GM23338 (cell line): ENCODE data around the gene CNRIP1. TPM values are rescaled to one million over a fixed set of nuclear protein-coding genes. Genes with fewer than 3 reads are reported as not detected.

Source experiments
- ATAC-seq: fragments of 200-7000 bp; cut with Tn5 transposase; 3 replicates; pipeline ENCODE4 v1.9.1; 2020
- DNase-seq: peaks from one replicate; pipeline ENCODE4 v3.0.0-alpha.2; 2015; ENCODE audit warnings: low spot score
- H2AFZ ChIP-seq: fragments of 200-600 bp; sonication (generic); 2 replicates; pipeline ENCODE4 v1.8.0; 2016; ENCODE audit warnings: antibody characterized with exemption, mild to moderate bottlenecking, moderate library complexity
- H3F3A ChIP-seq: fragments of 200-600 bp; sonication (generic); replicated peaks from 2 replicates; pipeline ENCODE4 v1.8.0; 2017; ENCODE audit warnings: antibody characterized with exemption, mixed run types, low read depth
- H3K27ac ChIP-seq: fragments of 200-600 bp; sonication (generic); 2 replicates; pipeline ENCODE4 v1.6.1; 2016; ENCODE audit warnings: low read depth
- H3K27me3 ChIP-seq: fragments of 200-600 bp; sonication (generic); 2 replicates; pipeline ENCODE4 v1.8.0; 2016; ENCODE audit warnings: mild to moderate bottlenecking, mixed run types, moderate library complexity; ENCODE audit not compliant: insufficient read depth
- H3K36me3 ChIP-seq: fragments of 200-600 bp; sonication (generic); 2 replicates; pipeline ENCODE4 v1.8.0; 2016; ENCODE audit warnings: mild to moderate bottlenecking; ENCODE audit not compliant: insufficient read depth
- H3K4me1 ChIP-seq: fragments of 200-600 bp; sonication (generic); 2 replicates; pipeline ENCODE4 v1.8.0; 2016; ENCODE audit warnings: mild to moderate bottlenecking, moderate library complexity; ENCODE audit not compliant: insufficient read depth
- H3K4me2 ChIP-seq: fragments of 200-600 bp; sonication (generic); 2 replicates; pipeline ENCODE4 v1.7.1; 2017; ENCODE audit warnings: mixed run types
- H3K4me3 ChIP-seq: fragments of 200-600 bp; sonication (generic); 2 replicates; pipeline ENCODE4 v1.6.1; 2016; ENCODE audit warnings: mixed run types
- H3K79me2 ChIP-seq: fragments of 200-600 bp; sonication (generic); replicated peaks from 2 replicates; pipeline ENCODE4 v1.8.0; 2017; ENCODE audit warnings: mild to moderate bottlenecking; ENCODE audit not compliant: insufficient read depth
- H3K9me2 ChIP-seq: fragments of 200-600 bp; sonication (generic); 2 replicates; pipeline ENCODE4 v1.8.0; 2017; ENCODE audit not compliant: insufficient read depth
- H4K20me1 ChIP-seq: fragments of 200-600 bp; sonication (generic); replicated peaks from 2 replicates; pipeline ENCODE4 v1.8.0; 2017; ENCODE audit warnings: mild to moderate bottlenecking; ENCODE audit not compliant: insufficient read depth
- H3K27ac Mint-ChIP-seq: 2 replicates; pipeline ENCODE4 v1.8.0; 2020; ENCODE audit warnings: inconsistent platforms, mild to moderate bottlenecking, moderate library complexity, mixed read lengths
- H3K27me3 Mint-ChIP-seq: 3 replicates; pipeline ENCODE4 v1.8.0; 2022; ENCODE audit warnings: low read depth, mild to moderate bottlenecking, moderate library complexity, mixed read lengths, inconsistent platforms; ENCODE audit not compliant: insufficient read depth, poor library complexity
- H3K36me3 Mint-ChIP-seq: 3 replicates; pipeline ENCODE4 v1.8.0; 2021; ENCODE audit warnings: low read depth, mild to moderate bottlenecking, inconsistent platforms, moderate library complexity, mixed read lengths
- H3K4me1 Mint-ChIP-seq: 3 replicates; pipeline ENCODE4 v1.8.0; 2020; ENCODE audit warnings: mild to moderate bottlenecking, inconsistent platforms, mixed read lengths
- H3K4me3 Mint-ChIP-seq: 3 replicates; pipeline ENCODE4 v1.8.0; 2021; ENCODE audit warnings: moderate library complexity, mild to moderate bottlenecking, inconsistent platforms, mixed read lengths
- H3K9me3 Mint-ChIP-seq: 3 replicates; pipeline ENCODE4 v1.8.0; 2020; ENCODE audit warnings: moderate library complexity, mild to moderate bottlenecking, inconsistent platforms, mixed read lengths
- CREB1 ChIP-seq: fragments of 250-450 bp; sonication (Bioruptor Pico); IDR thresholded peaks from 2 replicates; pipeline ENCODE4 v1.5.0; 2020; ENCODE audit warnings: low read depth, mild to moderate bottlenecking, moderate library complexity
- EZH2 ChIP-seq: fragments of 200-600 bp; sonication (generic); IDR thresholded peaks from one replicate; pipeline ENCODE4 v1.8.0; 2017; ENCODE audit warnings: antibody characterized with exemption, mild to moderate bottlenecking, low read depth; ENCODE audit not compliant: unreplicated experiment
- EZH2phosphoT487 ChIP-seq: fragments of 200-600 bp; sonication (generic); IDR thresholded peaks from one replicate; pipeline ENCODE4 v1.8.1; 2018; ENCODE audit warnings: antibody characterized with exemption; ENCODE audit not compliant: unreplicated experiment
- JUNB ChIP-seq: IDR thresholded peaks from one replicate; pipeline ENCODE4 v1.6.1; 2016; ENCODE audit warnings: antibody characterized with exemption; ENCODE audit not compliant: unreplicated experiment
- STAT1 ChIP-seq: IDR thresholded peaks from one replicate; pipeline ENCODE4 v1.6.1; 2016; ENCODE audit warnings: antibody characterized with exemption; ENCODE audit not compliant: unreplicated experiment
- ZNF114 ChIP-seq: fragments of 250-450 bp; sonication (Bioruptor Pico); IDR thresholded peaks from 2 replicates; pipeline ENCODE4 v1.5.0; 2020; ENCODE audit warnings: mild to moderate bottlenecking, moderate library complexity
- ZNF331 ChIP-seq: fragments of 250-450 bp; sonication (Bioruptor Pico); IDR thresholded peaks from 2 replicates; pipeline ENCODE4 v1.5.0; 2020; ENCODE audit warnings: low read depth, mild to moderate bottlenecking, moderate library complexity
- polyA plus RNA-seq: library from polyadenylated mRNA; unstranded; fragments of >200 nt; fragmentation: Nextera tagmentation; extraction: Ambion mirVana; gene quantifications from 2 replicates; pipeline ENCODE4 v1.2.1, GENCODE V29; 2016
- total RNA-seq: library from RNA; depleted of rRNA; stranded (reverse); fragments of >200 nt; shearing (Covaris generic); gene quantifications from 2 replicates; pipeline ENCODE4 v1.2.3, GENCODE V29; 2014
- TF ChIP-seq, protein P1 (sequence below): IDR thresholded peaks from one replicate; pipeline ENCODE4 v1.6.1; 2018; ENCODE audit warnings: antibody characterized with exemption; ENCODE audit not compliant: unreplicated experiment
- TF ChIP-seq, protein P2 (sequence below), 2 experiments: fragments of 200-600 bp in 1 of 2; sonication (generic) in 1 of 2; conservative IDR thresholded peaks; 2 replicates each; pipeline versions ENCODE4 v1.5.1 to v1.6.1; 2016 to 2017; ENCODE audit warnings: antibody characterized with exemption in 2 of 2, low read depth in 2 of 2, mild to moderate bottlenecking in 2 of 2, moderate library complexity in 1 of 2
- TF ChIP-seq, protein P3 (sequence below): IDR thresholded peaks from 2 replicates; pipeline ENCODE4 v1.6.1; 2016; ENCODE audit warnings: antibody characterized with exemption

CNRIP1 gene
- total and polyA plus RNA-seq, 2 experiments from 2014 or later: 5.9 to 6.9 TPM

DNA sequence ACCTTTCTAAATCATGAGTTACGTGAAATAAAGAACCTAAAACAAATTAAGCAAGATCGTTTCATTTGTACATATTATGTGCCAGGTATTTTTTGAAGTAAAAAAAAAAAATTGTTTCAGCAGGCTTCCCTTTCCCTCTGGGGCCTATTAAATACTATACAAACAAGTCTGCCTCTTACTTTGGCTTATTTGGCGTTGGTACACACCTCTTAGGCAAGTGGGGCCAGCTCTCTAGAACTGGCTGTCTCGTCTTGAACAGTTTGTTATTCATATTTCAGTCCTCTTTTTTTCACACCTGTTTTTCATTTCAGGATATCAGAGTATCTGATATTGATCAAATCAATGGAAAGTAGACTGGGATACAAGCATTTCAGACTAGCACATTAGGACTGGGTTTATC, 40.1 kb downstream of the CNRIP1 start:
- no peaks in the 10 kb centered on the region for H3K79me2 ChIP-seq
- H3F3A ChIP-seq: no peaks in the 10 kb centered on the region
- no peak for DNase-seq
- H3K4me3 ChIP-seq: no peak overlapping the region
- no peaks in the 10 kb centered on the region for H3K4me1 Mint-ChIP-seq
- no peaks in the 10 kb centered on the region for H3K36me3 ChIP-seq
- no peaks in the 10 kb centered on the region for H3K9me2 ChIP-seq
- no peak overlapping the region for H2AFZ ChIP-seq
- H3K27me3 ChIP-seq: no peaks in the 10 kb centered on the region
- TF ChIP-seq EZH2 (no peak), CREB1 (CRISPR knock-in tag) (no peak), JUNB (no peak)
- no peak for ATAC-seq
- no peaks in the 10 kb centered on the region for H3K9me3 Mint-ChIP-seq
- H4K20me1 ChIP-seq: no peaks in the 10 kb centered on the region
- H3K27me3 Mint-ChIP-seq: peaks cover 1% of the 10 kb centered on the region
- H3K4me2 ChIP-seq: no peak overlapping the region
- H3K36me3 Mint-ChIP-seq: no peaks in the 10 kb centered on the region
- H3K4me3 Mint-ChIP-seq: no peak overlapping the region
- no peaks in the 10 kb centered on the region for H3K4me1 ChIP-seq
- H3K27ac ChIP-seq: no peak overlapping the region
- H3K27ac Mint-ChIP-seq: no peak overlapping the region

DNA sequence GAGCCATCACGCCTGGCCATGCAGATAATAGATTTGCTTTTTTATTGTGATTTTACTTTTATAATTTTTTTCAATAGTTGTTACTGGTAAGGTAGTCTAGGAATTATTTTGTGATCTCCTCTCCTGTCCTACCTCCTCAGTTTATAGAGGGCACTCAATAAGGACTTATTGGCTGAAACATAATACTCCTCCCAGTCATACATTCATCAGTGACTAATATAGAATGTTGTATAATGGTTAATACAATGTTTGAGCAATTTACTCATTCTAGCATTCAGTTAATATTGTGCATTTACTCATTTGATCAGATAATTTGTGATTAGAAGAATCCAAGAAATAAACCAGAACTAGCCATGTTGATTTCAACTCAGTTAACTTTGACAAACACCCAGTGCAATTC, 41.6 kb downstream of the CNRIP1 start:
- Mint-ChIP-seq H3K27ac (no peak overlapping the region), H3K9me3 (no peaks in the 10 kb centered on the region), H3K36me3 (no peaks in the 10 kb centered on the region), H3K4me3 (no peak overlapping the region), H3K27me3 (no peaks in the 10 kb centered on the region), H3K4me1 (no peaks in the 10 kb centered on the region)
- H3K27me3 ChIP-seq: no peaks in the 10 kb centered on the region
- H3K27ac ChIP-seq: no peak overlapping the region
- DNase-seq (no peak), ATAC-seq (no peak)
- H4K20me1 ChIP-seq: no peaks in the 10 kb centered on the region
- H3K79me2 ChIP-seq: no peaks in the 10 kb centered on the region
- no peak overlapping the region for H3K4me2 ChIP-seq
- H3K4me3 ChIP-seq: no peak overlapping the region
- no peaks in the 10 kb centered on the region for H3K9me2 ChIP-seq
- H2AFZ ChIP-seq: no peak overlapping the region
- H3K36me3 ChIP-seq: no peaks in the 10 kb centered on the region
- no peaks in the 10 kb centered on the region for H3K4me1 ChIP-seq
- H3F3A ChIP-seq: no peaks in the 10 kb centered on the region
- TF ChIP-seq ZNF331 (CRISPR knock-in tag) (no peak), EZH2 (no peak), EZH2phosphoT487 (no peak), ZNF114 (CRISPR knock-in tag) (no peak), CREB1 (CRISPR knock-in tag) (no peak), STAT1 (no peak)
- TF ChIP-seq, protein P1, sequence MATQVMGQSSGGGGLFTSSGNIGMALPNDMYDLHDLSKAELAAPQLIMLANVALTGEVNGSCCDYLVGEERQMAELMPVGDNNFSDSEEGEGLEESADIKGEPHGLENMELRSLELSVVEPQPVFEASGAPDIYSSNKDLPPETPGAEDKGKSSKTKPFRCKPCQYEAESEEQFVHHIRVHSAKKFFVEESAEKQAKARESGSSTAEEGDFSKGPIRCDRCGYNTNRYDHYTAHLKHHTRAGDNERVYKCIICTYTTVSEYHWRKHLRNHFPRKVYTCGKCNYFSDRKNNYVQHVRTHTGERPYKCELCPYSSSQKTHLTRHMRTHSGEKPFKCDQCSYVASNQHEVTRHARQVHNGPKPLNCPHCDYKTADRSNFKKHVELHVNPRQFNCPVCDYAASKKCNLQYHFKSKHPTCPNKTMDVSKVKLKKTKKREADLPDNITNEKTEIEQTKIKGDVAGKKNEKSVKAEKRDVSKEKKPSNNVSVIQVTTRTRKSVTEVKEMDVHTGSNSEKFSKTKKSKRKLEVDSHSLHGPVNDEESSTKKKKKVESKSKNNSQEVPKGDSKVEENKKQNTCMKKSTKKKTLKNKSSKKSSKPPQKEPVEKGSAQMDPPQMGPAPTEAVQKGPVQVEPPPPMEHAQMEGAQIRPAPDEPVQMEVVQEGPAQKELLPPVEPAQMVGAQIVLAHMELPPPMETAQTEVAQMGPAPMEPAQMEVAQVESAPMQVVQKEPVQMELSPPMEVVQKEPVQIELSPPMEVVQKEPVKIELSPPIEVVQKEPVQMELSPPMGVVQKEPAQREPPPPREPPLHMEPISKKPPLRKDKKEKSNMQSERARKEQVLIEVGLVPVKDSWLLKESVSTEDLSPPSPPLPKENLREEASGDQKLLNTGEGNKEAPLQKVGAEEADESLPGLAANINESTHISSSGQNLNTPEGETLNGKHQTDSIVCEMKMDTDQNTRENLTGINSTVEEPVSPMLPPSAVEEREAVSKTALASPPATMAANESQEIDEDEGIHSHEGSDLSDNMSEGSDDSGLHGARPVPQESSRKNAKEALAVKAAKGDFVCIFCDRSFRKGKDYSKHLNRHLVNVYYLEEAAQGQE: no peak
- TF ChIP-seq, protein P2, sequence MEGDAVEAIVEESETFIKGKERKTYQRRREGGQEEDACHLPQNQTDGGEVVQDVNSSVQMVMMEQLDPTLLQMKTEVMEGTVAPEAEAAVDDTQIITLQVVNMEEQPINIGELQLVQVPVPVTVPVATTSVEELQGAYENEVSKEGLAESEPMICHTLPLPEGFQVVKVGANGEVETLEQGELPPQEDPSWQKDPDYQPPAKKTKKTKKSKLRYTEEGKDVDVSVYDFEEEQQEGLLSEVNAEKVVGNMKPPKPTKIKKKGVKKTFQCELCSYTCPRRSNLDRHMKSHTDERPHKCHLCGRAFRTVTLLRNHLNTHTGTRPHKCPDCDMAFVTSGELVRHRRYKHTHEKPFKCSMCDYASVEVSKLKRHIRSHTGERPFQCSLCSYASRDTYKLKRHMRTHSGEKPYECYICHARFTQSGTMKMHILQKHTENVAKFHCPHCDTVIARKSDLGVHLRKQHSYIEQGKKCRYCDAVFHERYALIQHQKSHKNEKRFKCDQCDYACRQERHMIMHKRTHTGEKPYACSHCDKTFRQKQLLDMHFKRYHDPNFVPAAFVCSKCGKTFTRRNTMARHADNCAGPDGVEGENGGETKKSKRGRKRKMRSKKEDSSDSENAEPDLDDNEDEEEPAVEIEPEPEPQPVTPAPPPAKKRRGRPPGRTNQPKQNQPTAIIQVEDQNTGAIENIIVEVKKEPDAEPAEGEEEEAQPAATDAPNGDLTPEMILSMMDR (conservative IDR thresholded peaks at IDR 0.05; ENCODE audit: low read depth in 2 of 2): no peak
- TF ChIP-seq, protein P3, sequence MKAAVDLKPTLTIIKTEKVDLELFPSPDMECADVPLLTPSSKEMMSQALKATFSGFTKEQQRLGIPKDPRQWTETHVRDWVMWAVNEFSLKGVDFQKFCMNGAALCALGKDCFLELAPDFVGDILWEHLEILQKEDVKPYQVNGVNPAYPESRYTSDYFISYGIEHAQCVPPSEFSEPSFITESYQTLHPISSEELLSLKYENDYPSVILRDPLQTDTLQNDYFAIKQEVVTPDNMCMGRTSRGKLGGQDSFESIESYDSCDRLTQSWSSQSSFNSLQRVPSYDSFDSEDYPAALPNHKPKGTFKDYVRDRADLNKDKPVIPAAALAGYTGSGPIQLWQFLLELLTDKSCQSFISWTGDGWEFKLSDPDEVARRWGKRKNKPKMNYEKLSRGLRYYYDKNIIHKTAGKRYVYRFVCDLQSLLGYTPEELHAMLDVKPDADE: no peak
